ENCODE results near the gene CCHCR1. TPM values are rescaled to one million over a fixed set of nuclear protein-coding genes. Genes with fewer than 3 reads are reported as not detected.
"Not testable (repeated sequence)": the region's sequence is repeated elsewhere in the genome, so short reads cannot be mapped to it uniquely, and the experiment has no call there.

The CCHCR1 gene
- total RNA-seq, 3 donors from 2014 or later = 10.9 to 17.1 (median 17.0) TPM

DNA sequence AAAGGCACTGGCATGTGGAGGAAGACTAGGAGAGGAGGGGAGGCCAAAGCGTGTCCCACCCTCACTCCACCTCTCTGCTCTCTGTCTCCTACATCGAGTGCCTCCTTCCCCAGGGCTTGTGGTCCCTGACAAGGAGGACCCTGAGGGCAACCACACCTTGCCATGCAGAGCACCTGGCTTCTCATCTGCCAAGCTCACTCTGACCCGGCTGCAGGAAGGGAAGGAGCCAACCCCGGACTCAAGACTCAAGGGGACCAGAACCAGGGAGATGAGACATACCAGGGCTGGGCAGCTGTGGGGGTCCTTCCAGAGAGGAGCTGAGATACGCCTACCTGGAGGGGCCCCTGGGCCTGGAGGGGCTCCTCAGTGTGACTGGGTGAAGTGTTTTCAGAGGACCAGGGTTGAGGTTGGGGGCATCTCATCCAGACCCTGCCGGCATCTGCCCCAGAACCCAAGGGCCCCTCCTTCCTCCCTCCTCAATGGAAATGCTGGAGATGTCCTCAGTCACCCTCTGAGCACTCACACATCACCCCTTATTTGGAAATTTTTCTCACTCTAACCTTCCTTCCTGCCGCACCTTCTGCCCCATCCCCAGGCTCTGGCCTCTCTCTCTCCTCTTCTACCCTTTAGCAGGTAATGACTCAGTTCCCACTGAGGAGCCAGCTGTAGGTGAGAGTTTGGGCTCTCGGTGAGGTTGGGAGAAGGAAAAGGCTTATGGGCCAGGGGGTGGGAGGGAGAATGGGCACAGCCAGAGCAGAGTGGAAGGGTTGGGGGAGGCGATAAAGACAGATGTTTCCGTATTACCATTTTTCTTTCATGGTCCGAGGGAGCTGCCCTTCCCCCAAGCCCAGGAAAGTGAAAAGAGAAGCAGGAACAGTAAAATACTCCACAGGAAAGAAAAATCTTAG lies 44.9 kb upstream of the CCHCR1 start:
- H3K27me3 ChIP-seq = no peaks in the 10 kb centered on the region

DNA sequence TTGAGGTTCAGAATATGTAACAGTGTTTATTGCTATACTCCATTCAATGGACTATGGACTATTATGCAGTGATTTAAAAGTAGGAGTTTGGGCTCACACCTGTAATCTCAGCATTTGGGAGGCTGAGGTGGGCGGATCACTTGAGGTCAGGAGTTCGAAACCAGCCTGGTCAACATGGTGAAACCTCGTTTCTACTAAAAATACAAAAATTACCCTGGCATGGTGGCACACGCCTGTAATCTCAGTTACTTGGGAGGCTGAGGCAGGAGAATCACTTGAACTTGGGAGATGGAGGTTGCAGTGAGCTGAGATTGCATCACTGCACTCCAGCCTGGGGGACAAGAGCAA lies 41.5 kb upstream of the CCHCR1 start:
- peak overlapping the region in 1 of 3 donors; percentile 76 for H3K4me3 ChIP-seq
- H3K27ac ChIP-seq = peak overlapping the region; percentile 97
- intact Hi-C loops (cut with DNase I; ENCODE audit: low total_unique reads) = loop anchor here (10.0 kb wide), 1 partner anchor 166 kb away; no protein-coding TSS in a partner anchor

More for the DNA sequence above, 44.9 kb upstream of the CCHCR1 start:
- peak overlapping the region; percentile 90 to 94 for H3K27ac ChIP-seq
- TF ChIP-seq POLR2AphosphoS5 (IDR thresholded peaks at IDR 0.05) (no peak), POLR2A (IDR thresholded peaks at IDR 0.05) (no peak)
- TF ChIP-seq, protein P1, sequence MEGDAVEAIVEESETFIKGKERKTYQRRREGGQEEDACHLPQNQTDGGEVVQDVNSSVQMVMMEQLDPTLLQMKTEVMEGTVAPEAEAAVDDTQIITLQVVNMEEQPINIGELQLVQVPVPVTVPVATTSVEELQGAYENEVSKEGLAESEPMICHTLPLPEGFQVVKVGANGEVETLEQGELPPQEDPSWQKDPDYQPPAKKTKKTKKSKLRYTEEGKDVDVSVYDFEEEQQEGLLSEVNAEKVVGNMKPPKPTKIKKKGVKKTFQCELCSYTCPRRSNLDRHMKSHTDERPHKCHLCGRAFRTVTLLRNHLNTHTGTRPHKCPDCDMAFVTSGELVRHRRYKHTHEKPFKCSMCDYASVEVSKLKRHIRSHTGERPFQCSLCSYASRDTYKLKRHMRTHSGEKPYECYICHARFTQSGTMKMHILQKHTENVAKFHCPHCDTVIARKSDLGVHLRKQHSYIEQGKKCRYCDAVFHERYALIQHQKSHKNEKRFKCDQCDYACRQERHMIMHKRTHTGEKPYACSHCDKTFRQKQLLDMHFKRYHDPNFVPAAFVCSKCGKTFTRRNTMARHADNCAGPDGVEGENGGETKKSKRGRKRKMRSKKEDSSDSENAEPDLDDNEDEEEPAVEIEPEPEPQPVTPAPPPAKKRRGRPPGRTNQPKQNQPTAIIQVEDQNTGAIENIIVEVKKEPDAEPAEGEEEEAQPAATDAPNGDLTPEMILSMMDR (IDR thresholded peaks at IDR 0.05) = no peak
- H3K4me1 ChIP-seq = peaks cover 0 to 6% of the 10 kb centered on the region in 2 donors
- peak overlapping the region in 1 of 3 donors; percentile 57 for H3K4me3 ChIP-seq
- intact Hi-C loops (cut with DNase I; ENCODE audit: low total_unique reads) = no loop called here
- no peaks in the 10 kb centered on the region for H3K36me3 ChIP-seq
- DNase-seq (ENCODE audit: low spot score in 2 of 2) = no peak
- H3K9me3 ChIP-seq = peaks cover 0 to 9% of the 10 kb centered on the region in 2 donors

DNA sequence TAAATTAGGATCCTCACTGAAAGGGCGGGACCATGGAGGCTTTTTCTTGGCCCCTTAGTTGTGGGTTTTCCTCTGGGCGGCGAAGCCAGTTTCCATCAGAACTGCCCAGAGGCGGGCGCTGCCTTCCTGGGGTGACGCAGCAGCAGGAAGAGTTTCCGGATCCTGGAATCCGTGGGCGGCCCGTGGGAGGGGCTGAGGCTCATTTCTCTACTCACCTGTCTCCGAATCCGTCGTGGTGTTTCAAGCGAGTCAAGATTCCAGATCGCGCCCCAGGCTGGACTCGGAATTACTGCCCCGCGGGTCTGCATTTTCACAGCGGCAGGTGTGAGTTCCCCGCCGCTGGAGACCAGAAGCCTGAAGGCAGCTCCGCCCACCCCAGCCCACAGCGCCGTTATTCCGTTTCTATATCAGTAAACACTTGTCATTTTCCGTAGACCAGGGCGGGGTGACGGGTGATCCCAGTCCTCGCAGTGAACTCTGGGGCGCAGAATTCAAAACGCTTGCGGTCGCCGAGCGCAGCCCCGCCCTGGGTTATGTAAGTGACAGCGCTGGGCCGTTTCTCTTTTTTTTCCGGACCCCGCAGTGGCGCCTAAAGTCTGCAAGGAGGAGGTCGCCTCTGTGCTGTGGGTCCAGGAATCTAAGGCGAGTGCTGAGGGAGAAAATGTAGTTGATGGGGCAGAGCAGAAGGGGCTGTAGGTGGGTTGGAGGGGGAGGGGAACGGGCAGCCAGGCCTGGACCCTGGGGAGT lies 40.1 kb upstream of the CCHCR1 start:
- intact Hi-C loops (cut with DNase I; ENCODE audit: low total_unique reads) = loop anchor here (10.0 kb wide), 1 partner anchor 167 kb away; no protein-coding TSS in a partner anchor

More for the DNA sequence above, 41.5 kb upstream of the CCHCR1 start:
- not testable (repeated sequence) for H3K27me3 ChIP-seq; H3K4me1 ChIP-seq; H3K36me3 ChIP-seq; H3K9me3 ChIP-seq; DNase-seq (ENCODE audit: low spot score in 2 of 2)

DNA sequence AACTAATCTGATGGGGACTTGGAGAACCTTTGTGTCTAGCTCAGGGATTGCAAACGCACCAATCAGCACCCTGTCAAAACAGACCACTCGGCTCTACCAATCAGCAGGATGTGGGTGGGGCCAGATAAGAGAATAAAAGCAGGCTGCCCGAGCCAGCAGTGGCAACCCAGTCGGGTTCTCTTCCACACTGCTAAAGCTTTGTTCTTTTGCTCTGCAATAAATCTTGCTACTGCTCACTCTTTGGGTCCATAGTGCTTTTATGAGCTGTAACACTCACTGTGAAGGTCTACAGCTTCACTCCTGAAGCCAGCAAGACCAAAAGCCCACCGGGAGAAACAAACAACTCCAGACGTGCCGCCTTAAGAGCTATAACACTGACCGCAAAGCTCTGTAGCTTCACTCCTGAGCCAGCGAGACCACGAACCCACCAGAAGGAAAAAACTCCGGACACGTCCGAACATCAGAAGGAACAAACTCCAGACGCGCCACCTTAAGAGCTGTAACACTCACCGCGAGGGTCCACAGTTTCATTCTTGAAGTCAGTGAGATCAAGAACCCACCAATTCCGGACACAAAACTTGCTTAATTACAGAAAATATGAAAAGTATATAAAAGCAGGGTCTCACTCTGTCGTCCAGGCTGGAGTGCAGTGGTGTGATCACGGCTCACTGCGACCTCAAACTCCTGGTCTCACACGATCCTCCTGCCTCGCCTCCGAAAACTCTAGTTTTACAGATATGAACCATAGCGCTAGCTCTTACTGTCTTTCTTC lies 38.8 kb upstream of the CCHCR1 start:
- peak overlapping the region; percentile 97 for H3K27ac ChIP-seq

More for the DNA sequence above, 40.1 kb upstream of the CCHCR1 start:
- peak; percentile 92 to 94 for DNase-seq (ENCODE audit: low spot score in 2 of 2)
- Histone ChIP-seq H3K27ac (peak overlapping the region; percentile 97), H3K9me3 (peaks cover 0 to 9% of the 10 kb centered on the region in 2 donors), H3K4me3 (peak overlapping the region; percentile 50 to 76 (median 67)), H3K4me1 (peaks cover 0 to 2% of the 10 kb centered on the region in 2 donors), H3K36me3 (no peaks in the 10 kb centered on the region), H3K27me3 (no peaks in the 10 kb centered on the region)
- peak; percentile 34 to 89 (median 57) for TF ChIP-seq POLR2AphosphoS5 (IDR thresholded peaks at IDR 0.05)
- TF ChIP-seq, protein P1 (IDR thresholded peaks at IDR 0.05) = peak in 1 of 3 donors; percentile 7
- TF ChIP-seq POLR2A (IDR thresholded peaks at IDR 0.05) = peak; percentile 86

DNA sequence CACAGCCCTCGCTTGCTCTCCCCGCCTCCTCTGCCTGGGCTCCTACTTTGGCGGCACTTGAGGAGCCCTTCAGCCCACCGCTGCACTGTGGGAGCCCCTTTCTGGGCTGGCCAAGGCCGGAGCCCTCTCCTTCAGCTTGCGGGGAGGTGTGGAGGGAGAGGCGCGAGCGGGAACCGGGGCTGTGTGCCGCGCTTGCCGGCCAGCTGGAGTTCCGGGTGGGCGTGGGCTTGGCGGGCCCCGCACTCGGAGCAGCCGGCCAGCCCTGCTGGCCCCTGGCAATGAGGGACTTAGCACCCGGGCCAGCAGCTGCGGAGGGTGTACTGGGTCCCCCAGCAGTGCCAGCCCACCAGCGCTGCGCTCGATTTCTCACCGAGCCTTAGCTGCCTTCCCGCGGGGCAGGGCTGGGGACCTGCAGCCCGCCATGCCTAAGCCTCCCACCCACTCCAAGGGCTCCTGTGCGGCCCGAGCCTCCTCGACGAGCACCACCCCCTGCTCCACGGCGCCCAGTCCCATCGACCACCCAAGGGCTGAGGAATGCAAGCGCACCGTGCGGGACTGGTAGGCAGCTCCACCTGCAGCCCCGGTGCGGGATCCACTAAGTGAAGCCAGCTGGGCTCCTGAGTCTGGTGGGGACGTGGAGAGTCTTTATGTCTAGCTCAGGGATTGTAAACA lies 37.8 kb upstream of the CCHCR1 start:
- not testable (repeated sequence) for DNase-seq (ENCODE audit: low spot score in 2 of 2); H3K27me3 ChIP-seq; H3K4me1 ChIP-seq; H3K36me3 ChIP-seq; H3K9me3 ChIP-seq; H3K4me3 ChIP-seq
- peak overlapping the region in 1 of 2 donors; percentile 1 for H3K27ac ChIP-seq
- intact Hi-C loops (cut with DNase I; ENCODE audit: low total_unique reads) = loop anchor here (10.0 kb wide), 1 partner anchor 169 kb away; no protein-coding TSS in a partner anchor

More for the DNA sequence above, 38.8 kb upstream of the CCHCR1 start:
- intact Hi-C loops (cut with DNase I; ENCODE audit: low total_unique reads) = loop anchor here (10.0 kb wide), 1 partner anchor 168 kb away; no protein-coding TSS in a partner anchor
- not testable (repeated sequence) for H3K4me1 ChIP-seq; H3K9me3 ChIP-seq; H3K27me3 ChIP-seq; DNase-seq (ENCODE audit: low spot score in 2 of 2); H3K36me3 ChIP-seq
- H3K4me3 ChIP-seq = peak overlapping the region; percentile 50 to 76 (median 67)
